ENCODE results near the gene SCFD2. TPM values are rescaled to one million over a fixed set of nuclear protein-coding genes. Genes with fewer than 3 reads are reported as not detected.

Gene SCFD2
- total RNA-seq, 1 experiment from 2014 or later: 8.4 TPM

- no peaks in the 10 kb centered on the region for H3K9me3 ChIP-seq (ENCODE audit: low read depth, low read length, poor library complexity, severe bottlenecking)
- TF ChIP-seq EZH2 (IDR thresholded peaks at IDR 0.05; ENCODE audit: borderline replicate concordance, low read depth, low read length, poor library complexity, severe bottlenecking): no peak
- TF ChIP-seq CTCF (conservative IDR thresholded peaks at IDR 0.05; ENCODE audit: low read depth, low read length): no peak
- BruUV-seq (replicated peaks): no TSS peak
- H3K27ac ChIP-seq (ENCODE audit: low read depth, low read length, poor library complexity, severe bottlenecking): no peak overlapping the region
- ChIA-PET CTCF (no interaction called here), POLR2A (ENCODE audit: low non-redundant PET) (interaction anchor here (0.6 kb wide), 1 partner anchor 145 kb away, joined by 20 read pairs; no protein-coding TSS in a partner anchor)
- H3K4me3 ChIP-seq (ENCODE audit: low read depth, low read length, poor library complexity, severe bottlenecking): no peak overlapping the region
- intact Hi-C loops (cut with micrococcal nuclease; ENCODE audit: unreplicated experiment): no loop called here
- H3K4me1 ChIP-seq (ENCODE audit: insufficient read depth, low read length, poor library complexity, severe bottlenecking): no peaks in the 10 kb centered on the region
- no peak for DNase-seq (ENCODE audit: low spot score)
- H3K27me3 ChIP-seq (replicated peaks; ENCODE audit: insufficient read depth, low read depth, low read length, poor library complexity): no peaks in the 10 kb centered on the region
- no peaks in the 10 kb centered on the region for H3K36me3 ChIP-seq (ENCODE audit: insufficient read depth, low read length, poor library complexity, severe bottlenecking)
Observed at GRCh38 chr4:53103481-53103880, 262.4 kb downstream of the SCFD2 start.

GRCh38 chr4:53101191-53101581 lies 264.7 kb downstream of the SCFD2 start:
- H3K4me3 ChIP-seq (ENCODE audit: low read depth, low read length, poor library complexity, severe bottlenecking): no peak overlapping the region
- no peak overlapping the region for H3K27ac ChIP-seq (ENCODE audit: low read depth, low read length, poor library complexity, severe bottlenecking)
- no TSS peak for BruUV-seq (replicated peaks)
- no peaks in the 10 kb centered on the region for H3K36me3 ChIP-seq (ENCODE audit: insufficient read depth, low read length, poor library complexity, severe bottlenecking)
- ChIA-PET POLR2A (ENCODE audit: low non-redundant PET) (no interaction called here), CTCF (no interaction called here)
- DNase-seq (ENCODE audit: low spot score): peak; percentile 0
- H3K4me1 ChIP-seq (ENCODE audit: insufficient read depth, low read length, poor library complexity, severe bottlenecking): no peaks in the 10 kb centered on the region
- no peaks in the 10 kb centered on the region for H3K27me3 ChIP-seq (replicated peaks; ENCODE audit: insufficient read depth, low read depth, low read length, poor library complexity)
- H3K9me3 ChIP-seq (ENCODE audit: low read depth, low read length, poor library complexity, severe bottlenecking): no peaks in the 10 kb centered on the region
- TF ChIP-seq EZH2 (IDR thresholded peaks at IDR 0.05; ENCODE audit: borderline replicate concordance, low read depth, low read length, poor library complexity, severe bottlenecking): no peak
- intact Hi-C loops (cut with micrococcal nuclease; ENCODE audit: unreplicated experiment): no loop called here

- no peaks in the 10 kb centered on the region for H3K4me1 ChIP-seq (ENCODE audit: insufficient read depth, low read length, poor library complexity, severe bottlenecking)
- ChIA-PET CTCF (no interaction called here), POLR2A (ENCODE audit: low non-redundant PET) (no interaction called here)
- BruUV-seq (replicated peaks): no TSS peak
- intact Hi-C loops (cut with micrococcal nuclease; ENCODE audit: unreplicated experiment): no loop called here
- no peaks in the 10 kb centered on the region for H3K9me3 ChIP-seq (ENCODE audit: low read depth, low read length, poor library complexity, severe bottlenecking)
- no peaks in the 10 kb centered on the region for H3K36me3 ChIP-seq (ENCODE audit: insufficient read depth, low read length, poor library complexity, severe bottlenecking)
- H3K27me3 ChIP-seq (replicated peaks; ENCODE audit: insufficient read depth, low read depth, low read length, poor library complexity): no peaks in the 10 kb centered on the region
- DNase-seq (ENCODE audit: low spot score): peak; percentile 0
- H3K4me3 ChIP-seq (ENCODE audit: low read depth, low read length, poor library complexity, severe bottlenecking): no peak overlapping the region
- no peak overlapping the region for H3K27ac ChIP-seq (ENCODE audit: low read depth, low read length, poor library complexity, severe bottlenecking)
- TF ChIP-seq CTCF (conservative IDR thresholded peaks at IDR 0.05; ENCODE audit: low read depth, low read length) (no peak), EZH2 (IDR thresholded peaks at IDR 0.05; ENCODE audit: borderline replicate concordance, low read depth, low read length, poor library complexity, severe bottlenecking) (no peak)
Observed at GRCh38 chr4:53100501-53101190, 265.2 kb downstream of the SCFD2 start.

- CTCF ChIA-PET: no interaction called here
- Histone ChIP-seq H3K27ac (ENCODE audit: low read depth, low read length, poor library complexity, severe bottlenecking) (no peak overlapping the region), H3K4me3 (ENCODE audit: low read depth, low read length, poor library complexity, severe bottlenecking) (no peak overlapping the region), H3K9me3 (ENCODE audit: low read depth, low read length, poor library complexity, severe bottlenecking) (no peaks in the 10 kb centered on the region), H3K4me1 (ENCODE audit: insufficient read depth, low read length, poor library complexity, severe bottlenecking) (no peaks in the 10 kb centered on the region), H3K27me3 (replicated peaks; ENCODE audit: insufficient read depth, low read depth, low read length, poor library complexity) (no peaks in the 10 kb centered on the region), H3K36me3 (ENCODE audit: insufficient read depth, low read length, poor library complexity, severe bottlenecking) (no peaks in the 10 kb centered on the region)
- DNase-seq (ENCODE audit: low spot score): no peak
- POLR2A ChIA-PET (ENCODE audit: low non-redundant PET): no interaction called here
- TF ChIP-seq CTCF (conservative IDR thresholded peaks at IDR 0.05; ENCODE audit: low read depth, low read length) (no peak), EZH2 (IDR thresholded peaks at IDR 0.05; ENCODE audit: borderline replicate concordance, low read depth, low read length, poor library complexity, severe bottlenecking) (no peak)
- no TSS peak for BruUV-seq (replicated peaks)
- intact Hi-C loops (cut with micrococcal nuclease; ENCODE audit: unreplicated experiment): no loop called here
Observed at GRCh38 chr4:53098681-53099121, 267.2 kb downstream of the SCFD2 start.

Data from A673 (cell line).